Caco-2 (cell line): ENCODE results near the gene DRC1. TPM values are rescaled to one million over a fixed set of nuclear protein-coding genes. Genes with fewer than 3 reads are reported as not detected.

Experiments used
- BruUV-seq: library from RNA; stranded (reverse); fragments of 400-500 nt; replicated peaks from 2 replicates; lab custom pipeline; 2021; lab: Mats Ljungman, UMichigan
- CTCF ChIA-PET: fragments of 300-600 bp; sonication (Branson Sonifier 250); formaldehyde crosslinking; loops from one replicate; lab custom pipeline; 2022; ENCODE audit warnings: antibody characterized with exemption; lab: Charles Lee
- POLR2A ChIA-PET: fragments of 300-600 bp; sonication (Branson Sonifier 250); formaldehyde crosslinking; loops from one replicate; lab custom pipeline; 2022; ENCODE audit warnings: antibody characterized with exemption; lab: Charles Lee
- DNase-seq, 2 experiments: peaks; one replicate each; pipeline versions ENCODE4 v3.0.0 to v3.0.0-alpha.2; 2020 to 2022
- H3K27me3 ChIP-seq: replicated peaks from 2 replicates; pipeline ENCODE4 v1.6.0; 2011; ENCODE audit warnings: low read length; ENCODE audit not compliant: control insufficient read depth, insufficient read depth
- H3K36me3 ChIP-seq: 2 replicates; pipeline ENCODE4 v1.5.1; 2011; ENCODE audit warnings: low read length; ENCODE audit not compliant: control insufficient read depth, insufficient read depth
- H3K4me1 ChIP-seq: fragments of 250-450 bp; sonication (Bioruptor Pico); 2 replicates; pipeline ENCODE4 v1.5.1; 2020; ENCODE audit warnings: mild to moderate bottlenecking
- H3K4me3 ChIP-seq: 2 replicates; pipeline ENCODE4 v1.5.1; 2011; ENCODE audit warnings: low read depth, mild to moderate bottlenecking, control low read depth, low read length
- H3K9me3 ChIP-seq: fragments of 250-450 bp; sonication (Bioruptor Pico); 2 replicates; pipeline ENCODE4 v1.5.1; 2020; ENCODE audit warnings: mild to moderate bottlenecking, moderate library complexity
- H3K27ac Mint-ChIP-seq: one replicate; pipeline ENCODE4 v1.8.0; 2022; ENCODE audit warnings: mixed read lengths; ENCODE audit not compliant: unreplicated experiment
- H3K27me3 Mint-ChIP-seq: one replicate; pipeline ENCODE4 v1.8.0; 2022; ENCODE audit warnings: mixed read lengths; ENCODE audit not compliant: insufficient read depth, unreplicated experiment
- H3K36me3 Mint-ChIP-seq: one replicate; pipeline ENCODE4 v1.8.0; 2022; ENCODE audit warnings: mild to moderate bottlenecking, mixed read lengths; ENCODE audit not compliant: insufficient read depth, unreplicated experiment
- H3K4me1 Mint-ChIP-seq: one replicate; pipeline ENCODE4 v1.8.0; 2022; ENCODE audit warnings: low read depth, mixed read lengths; ENCODE audit not compliant: unreplicated experiment
- H3K4me3 Mint-ChIP-seq: one replicate; pipeline ENCODE4 v1.8.0; 2022; ENCODE audit warnings: mild to moderate bottlenecking, moderate library complexity, mixed read lengths; ENCODE audit not compliant: unreplicated experiment
- H3K9me3 Mint-ChIP-seq: one replicate; pipeline ENCODE4 v1.8.0; 2022; ENCODE audit warnings: mixed read lengths; ENCODE audit not compliant: unreplicated experiment
- CTCF ChIP-seq, 2 experiments: fragments of 200-600 bp in 1 of 2; IDR thresholded peaks; 1 replicate in 1 of 2; 2 replicates in 1 of 2; pipeline versions ENCODE4 v1.5.1 to v1.8.0; 2011 to 2022; ENCODE audit warnings: antibody characterized with exemption in 1 of 2, control low read depth in 1 of 2, inconsistent platforms in 1 of 2, low read depth in 1 of 2, low read length in 1 of 2, mild to moderate bottlenecking in 1 of 2, moderate library complexity in 1 of 2; ENCODE audit not compliant: insufficient read depth in 1 of 2, severe bottlenecking in 1 of 2, unreplicated experiment in 1 of 2
- intact Hi-C: fragments of 100-400 bp; cut with micrococcal nuclease; formaldehyde crosslinking; loops from one replicate; pipeline ENCODE4 v1.10.0; 2022; ENCODE audit not compliant: unreplicated experiment
- total RNA-seq: library from RNA; stranded (reverse); gene quantifications from 2 replicates; pipeline ENCODE4 v1.2.3, GENCODE V29; 2022

DRC1 gene
- total RNA-seq, 1 experiment from 2014 or later: 1.1 TPM

GRCh38 chr2:26412091-26412673, 10.5 kb downstream of the DRC1 start:
- Histone ChIP-seq H3K36me3 (no peaks in the 10 kb centered on the region), H3K27me3 (no peaks in the 10 kb centered on the region), H3K4me1 (peaks cover 13% of the 10 kb centered on the region), H3K9me3 (no peaks in the 10 kb centered on the region), H3K4me3 (no peak overlapping the region)
- POLR2A ChIA-PET: no interaction called here
- H3K4me3 Mint-ChIP-seq: peak overlapping the region; percentile 14
- no peaks in the 10 kb centered on the region for H3K27me3 Mint-ChIP-seq
- H3K9me3 Mint-ChIP-seq: no peaks in the 10 kb centered on the region
- intact Hi-C loops: no loop called here
- no TSS peak for BruUV-seq
- H3K27ac Mint-ChIP-seq: peak overlapping the region; percentile 29
- TF ChIP-seq CTCF (IDR thresholded peaks at IDR 0.05; ENCODE audit: insufficient read depth in 1 of 2, low read depth in 1 of 2, low read length in 1 of 2, severe bottlenecking in 1 of 2, unreplicated experiment in 1 of 2): no peak
- H3K36me3 Mint-ChIP-seq: no peaks in the 10 kb centered on the region
- peaks cover 10% of the 10 kb centered on the region for H3K4me1 Mint-ChIP-seq
- CTCF ChIA-PET: no interaction called here
- no peak for DNase-seq

- Mint-ChIP-seq H3K4me1 (peaks cover 10% of the 10 kb centered on the region), H3K27me3 (no peaks in the 10 kb centered on the region), H3K27ac (no peak overlapping the region), H3K36me3 (no peaks in the 10 kb centered on the region), H3K4me3 (no peak overlapping the region), H3K9me3 (no peaks in the 10 kb centered on the region)
- BruUV-seq: no TSS peak
- Histone ChIP-seq H3K27me3 (no peaks in the 10 kb centered on the region), H3K9me3 (no peaks in the 10 kb centered on the region), H3K4me3 (no peak overlapping the region), H3K4me1 (peaks cover 13% of the 10 kb centered on the region), H3K36me3 (no peaks in the 10 kb centered on the region)
- intact Hi-C loops: no loop called here
- POLR2A ChIA-PET: no interaction called here
- TF ChIP-seq CTCF (IDR thresholded peaks at IDR 0.05; ENCODE audit: insufficient read depth in 1 of 2, low read depth in 1 of 2, low read length in 1 of 2, severe bottlenecking in 1 of 2, unreplicated experiment in 1 of 2): no peak
- CTCF ChIA-PET: no interaction called here
- no peak for DNase-seq
Measured at GRCh38 chr2:26414311-26414710, 12.6 kb downstream of the DRC1 start.

- Histone ChIP-seq H3K27me3 (no peaks in the 10 kb centered on the region), H3K4me3 (no peak overlapping the region), H3K36me3 (no peaks in the 10 kb centered on the region), H3K4me1 (no peaks in the 10 kb centered on the region), H3K9me3 (no peaks in the 10 kb centered on the region)
- Mint-ChIP-seq H3K9me3 (no peaks in the 10 kb centered on the region), H3K4me3 (no peak overlapping the region), H3K4me1 (no peaks in the 10 kb centered on the region), H3K27me3 (no peaks in the 10 kb centered on the region), H3K36me3 (no peaks in the 10 kb centered on the region), H3K27ac (no peak overlapping the region)
- POLR2A ChIA-PET: no interaction called here
- TF ChIP-seq CTCF (IDR thresholded peaks at IDR 0.05; ENCODE audit: insufficient read depth in 1 of 2, low read depth in 1 of 2, low read length in 1 of 2, severe bottlenecking in 1 of 2, unreplicated experiment in 1 of 2): no peak
- intact Hi-C loops: no loop called here
- CTCF ChIA-PET: no interaction called here
- DNase-seq: no peak
- no TSS peak for BruUV-seq
Measured at GRCh38 chr2:26421961-26422360, 20.2 kb downstream of the DRC1 start.
